HG03025 (cell line): ENCODE data around the gene KCNG2.

ENCODE experiments used
- ATAC-seq: cut with Tn5 transposase; IDR thresholded peaks from one replicate; pipeline ENCODE4 v1.9.1; 2021; ENCODE audit warnings: mild to moderate bottlenecking, moderate library complexity; ENCODE audit not compliant: unreplicated experiment, low FRiP score

Gene KCNG2

DNA sequence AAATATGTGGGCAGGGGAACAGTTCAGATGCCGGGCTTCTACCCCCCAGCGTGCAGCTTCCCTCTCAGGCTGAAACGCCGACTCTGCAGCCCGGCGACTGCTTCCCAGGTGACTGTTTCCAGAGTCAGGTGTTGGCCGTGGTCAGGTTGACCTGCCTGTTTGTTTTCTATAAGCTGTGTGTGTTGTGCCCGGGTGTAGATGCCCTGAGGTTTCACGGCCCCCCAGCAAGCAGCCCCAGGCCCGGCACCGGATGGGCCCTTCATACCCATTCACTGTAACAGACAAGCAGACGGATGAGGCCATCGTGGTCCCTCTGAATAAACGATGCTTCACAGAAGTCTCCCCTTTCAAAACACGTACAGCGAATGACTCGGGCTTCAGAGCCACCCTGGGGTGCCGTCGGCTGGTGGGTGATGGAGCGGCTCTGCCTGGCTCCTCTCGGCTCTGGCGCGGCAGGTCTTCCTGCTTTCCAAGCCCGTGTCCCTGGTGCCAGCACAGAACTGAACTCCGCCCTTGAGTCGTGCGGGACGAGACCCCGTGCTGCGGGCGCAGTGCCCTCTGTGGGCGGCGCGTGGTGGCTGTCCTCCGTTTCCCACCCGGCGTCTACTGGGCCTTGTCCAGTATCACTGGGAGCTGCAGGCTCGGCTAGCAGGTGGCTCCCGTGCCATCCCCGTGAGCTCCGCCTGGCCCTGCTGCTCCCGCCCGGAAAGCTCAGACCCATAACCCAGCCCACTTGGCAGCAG lies 15.0 kb upstream of the KCNG2 start:
- ATAC-seq: no peak

DNA sequence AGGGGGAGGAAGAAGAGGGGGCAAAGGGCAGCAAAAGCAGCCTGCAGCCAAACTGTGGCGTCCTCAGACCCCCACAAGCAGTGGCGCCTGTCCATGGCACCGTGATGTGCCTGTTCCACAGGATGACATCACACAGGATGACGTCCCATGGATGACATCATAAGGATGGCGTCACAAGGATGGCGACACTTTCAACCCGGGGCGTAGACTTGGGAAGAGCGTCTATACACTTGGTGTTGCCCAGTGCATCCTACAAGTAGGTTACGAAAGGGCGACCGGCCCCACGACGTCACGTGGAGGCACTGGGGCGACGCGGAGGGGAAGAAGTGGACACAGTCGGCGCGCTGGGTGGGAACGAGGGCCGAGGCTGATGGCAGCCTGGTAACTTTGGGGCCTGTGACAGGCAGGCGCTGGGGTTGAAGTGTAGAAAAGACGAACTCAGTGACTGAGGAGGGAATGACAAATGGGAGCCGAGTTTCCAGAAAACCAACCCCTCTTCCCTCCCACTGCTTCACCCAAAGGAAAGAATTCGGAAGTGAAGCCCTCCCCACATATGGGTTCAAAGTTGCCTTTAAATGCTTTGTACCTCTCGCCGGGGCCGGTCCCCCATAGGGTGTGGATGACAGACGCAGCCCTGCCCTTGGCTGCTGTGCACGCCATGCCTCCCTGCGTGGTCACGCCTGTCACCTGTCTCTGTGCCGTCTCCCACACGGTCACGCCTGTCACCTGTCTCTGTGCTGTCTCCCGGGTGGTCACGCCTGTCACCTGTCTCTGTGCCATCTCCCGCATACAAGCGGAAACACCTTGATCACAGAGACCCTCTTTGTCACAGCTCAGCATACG lies 13.4 kb upstream of the KCNG2 start:
- no peak for ATAC-seq

DNA sequence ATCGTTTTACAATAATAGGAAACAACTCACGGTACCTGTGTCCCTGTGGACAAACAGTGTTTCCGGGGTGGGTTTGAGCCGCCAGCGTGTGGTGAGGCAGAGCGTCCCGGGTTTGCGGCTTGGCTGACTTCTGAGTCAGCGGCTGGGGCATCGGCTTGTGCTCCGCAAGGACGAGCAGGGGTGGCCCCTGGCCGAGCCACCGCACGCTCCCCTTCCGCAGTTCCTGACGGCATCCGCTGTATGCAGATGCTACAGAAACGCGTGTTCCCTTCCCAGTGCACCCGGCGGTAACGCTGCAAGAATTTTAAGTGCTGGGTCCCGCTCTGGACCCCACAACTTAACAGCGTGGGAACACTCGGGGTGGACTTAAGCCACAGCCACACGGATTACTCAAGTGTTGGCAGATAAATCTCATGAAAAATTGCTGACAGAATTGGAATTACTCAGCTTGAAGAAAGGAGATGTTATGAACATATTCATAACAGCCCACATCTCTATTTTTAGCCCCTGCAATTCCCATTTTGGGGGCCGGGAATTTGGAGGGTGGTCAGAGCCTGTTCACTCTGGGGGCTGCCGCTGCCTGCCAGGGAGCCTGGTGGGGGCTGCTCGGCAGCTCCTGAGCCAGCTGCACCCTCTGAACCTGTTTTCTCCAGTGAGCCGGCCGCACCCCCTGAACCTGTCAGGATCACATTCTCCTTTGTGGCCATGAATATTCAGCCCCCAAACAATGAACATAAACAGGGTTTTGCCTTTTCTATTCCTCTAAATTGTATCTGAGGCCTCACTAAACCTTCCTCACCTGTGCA lies 12.6 kb upstream of the KCNG2 start:
- ATAC-seq: no peak

DNA sequence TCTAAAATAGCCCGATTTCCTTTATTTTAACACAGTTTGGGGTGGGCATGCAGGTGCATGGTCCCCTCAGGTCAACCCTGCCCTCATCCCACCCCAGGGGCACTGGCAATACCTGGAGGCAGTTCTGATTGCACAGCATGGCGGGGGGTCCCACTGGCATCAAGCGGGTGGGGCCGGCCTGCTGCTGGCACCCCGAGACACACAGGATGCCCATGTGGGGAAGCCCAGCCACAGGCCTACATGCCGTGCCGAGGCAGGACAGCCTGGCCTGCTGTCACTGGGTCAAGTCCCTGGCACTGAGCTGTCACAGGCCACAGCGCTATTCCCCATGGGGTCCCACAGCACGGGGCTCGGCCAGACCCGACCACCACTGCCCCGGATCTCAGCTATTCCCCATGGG lies 11.9 kb upstream of the KCNG2 start:
- no peak for ATAC-seq

DNA sequence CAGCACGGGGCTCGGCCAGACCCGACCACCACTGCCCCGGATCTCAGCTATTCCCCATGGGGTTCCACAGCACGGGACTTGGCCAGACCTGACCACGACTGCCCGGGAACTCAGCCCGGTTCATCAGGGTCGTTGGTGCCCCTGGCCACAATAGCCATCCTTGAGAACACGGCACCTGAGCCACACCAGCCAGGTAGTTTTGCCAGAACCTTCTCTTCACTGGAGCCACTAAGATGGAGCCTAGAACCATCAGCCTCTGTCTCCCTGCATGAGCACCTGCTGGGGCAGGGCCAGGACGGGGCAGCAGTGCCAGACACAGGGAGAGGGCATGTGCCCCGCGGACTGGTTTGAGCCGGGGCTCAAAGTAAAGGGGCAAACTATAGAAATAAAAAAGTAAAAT lies 11.4 kb upstream of the KCNG2 start:
- ATAC-seq: no peak

DNA sequence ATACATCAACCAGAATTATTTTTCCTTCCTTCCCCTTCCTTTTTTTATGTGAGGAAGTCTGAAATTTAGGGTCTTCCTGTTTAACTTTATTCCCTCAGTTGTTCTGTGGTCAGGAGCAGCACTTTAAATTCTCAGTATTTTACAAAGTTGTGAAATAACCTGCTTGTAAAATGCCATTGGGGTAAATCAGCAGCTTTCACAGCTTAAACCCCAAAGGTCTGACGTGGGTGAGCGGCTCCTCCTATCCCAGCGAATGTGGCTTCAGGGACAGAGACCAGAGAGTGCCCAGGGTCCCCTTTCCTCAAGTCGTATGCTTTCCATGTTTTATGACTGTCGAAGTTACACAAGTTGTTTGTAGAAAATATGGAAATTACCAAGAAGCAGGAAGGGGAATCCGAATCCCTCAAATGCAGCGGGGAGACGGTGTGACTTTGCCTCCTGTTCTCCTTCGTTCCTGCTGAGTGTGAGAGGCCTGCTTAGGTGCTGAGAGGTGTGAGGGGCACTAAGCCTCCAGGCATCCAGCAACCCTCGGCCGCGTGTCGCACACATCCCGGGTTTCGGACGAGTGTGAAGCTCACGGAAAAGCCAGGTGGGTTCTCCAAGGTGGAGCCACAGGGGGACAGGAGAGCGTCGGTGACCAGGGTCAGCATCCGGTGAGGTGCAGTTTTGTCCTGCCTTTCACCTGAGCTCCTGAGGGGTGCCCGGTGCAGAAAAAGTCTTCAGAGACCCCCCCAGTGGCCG lies 10.8 kb upstream of the KCNG2 start:
- ATAC-seq: no peak

DNA sequence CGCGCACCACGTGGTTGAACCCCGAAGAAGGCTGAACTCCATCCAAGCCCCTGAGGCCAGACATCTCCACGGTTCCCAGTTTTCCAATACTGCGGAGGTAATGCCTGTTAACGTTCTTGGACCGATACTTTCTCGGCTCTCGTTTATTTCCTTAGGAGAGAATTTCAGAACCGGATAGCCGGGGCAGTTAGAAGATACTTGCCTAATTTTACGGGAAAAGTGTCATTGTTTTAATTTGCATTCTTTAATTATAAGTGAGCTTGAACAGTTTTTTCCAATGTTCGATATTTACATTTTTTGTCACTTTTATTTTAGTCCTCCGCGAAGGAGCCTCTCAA lies 10.2 kb upstream of the KCNG2 start:
- ATAC-seq: no peak

DNA sequence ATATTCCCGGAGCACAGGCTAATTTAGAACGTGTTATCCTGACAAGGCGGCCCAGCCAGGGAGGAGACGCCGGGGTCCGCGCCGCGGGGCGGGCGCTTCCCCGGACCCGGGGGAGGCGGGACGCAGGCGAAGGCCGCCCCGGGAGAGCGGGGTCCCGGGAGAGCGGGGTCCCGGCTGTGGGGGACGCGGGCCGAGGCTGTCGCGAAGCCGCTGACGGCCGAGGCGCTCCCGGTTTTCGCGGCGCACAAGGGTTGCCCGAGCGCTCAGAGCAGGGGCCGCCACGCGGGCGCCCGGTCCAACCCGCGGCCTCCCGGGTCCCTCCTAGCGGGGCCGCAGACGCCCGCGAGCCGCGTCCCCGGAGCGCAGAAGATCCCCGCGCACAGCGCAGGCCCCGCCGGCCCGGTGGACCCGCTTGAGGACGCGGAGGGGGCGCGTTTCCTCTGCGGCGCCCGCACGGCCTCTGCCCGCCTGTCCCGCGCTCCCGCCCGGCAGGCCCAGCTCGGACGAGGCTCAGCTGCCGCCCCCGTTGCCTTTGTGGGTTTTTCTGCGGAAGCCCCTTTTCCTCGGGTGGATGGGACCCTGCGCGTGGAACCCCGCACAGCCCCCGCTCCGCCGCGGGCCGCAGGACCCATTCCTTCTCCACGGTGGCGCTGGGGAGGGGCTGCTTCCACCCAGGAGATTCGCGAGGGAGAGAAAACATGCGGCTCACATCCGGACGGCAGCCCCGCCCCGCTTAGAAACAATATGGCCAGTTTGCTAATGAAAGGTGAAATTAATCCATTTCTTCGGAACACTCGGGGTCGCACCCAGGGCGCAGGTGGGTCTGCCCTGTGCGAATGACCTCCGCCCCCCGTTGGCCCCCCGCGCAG lies 9.6 kb upstream of the KCNG2 start:
- no peak for ATAC-seq

DNA sequence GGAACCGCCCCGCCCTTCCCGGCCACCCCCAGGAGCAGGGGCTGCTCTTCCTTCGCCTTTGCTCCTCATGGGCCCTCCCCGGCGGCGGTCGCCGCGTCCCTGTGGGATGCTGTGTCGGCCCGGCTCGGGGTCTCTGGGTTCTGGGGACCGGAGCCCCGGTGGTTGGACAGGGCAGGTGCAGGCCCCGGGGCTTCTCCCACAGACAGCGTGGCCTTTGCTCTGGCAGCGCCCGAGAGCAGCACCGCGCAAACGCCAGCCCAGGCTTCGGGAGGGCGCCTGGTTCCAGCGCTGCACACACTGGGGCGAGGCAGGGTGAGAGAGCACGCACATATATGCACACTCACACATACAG lies 9.0 kb upstream of the KCNG2 start:
- no peak for ATAC-seq

DNA sequence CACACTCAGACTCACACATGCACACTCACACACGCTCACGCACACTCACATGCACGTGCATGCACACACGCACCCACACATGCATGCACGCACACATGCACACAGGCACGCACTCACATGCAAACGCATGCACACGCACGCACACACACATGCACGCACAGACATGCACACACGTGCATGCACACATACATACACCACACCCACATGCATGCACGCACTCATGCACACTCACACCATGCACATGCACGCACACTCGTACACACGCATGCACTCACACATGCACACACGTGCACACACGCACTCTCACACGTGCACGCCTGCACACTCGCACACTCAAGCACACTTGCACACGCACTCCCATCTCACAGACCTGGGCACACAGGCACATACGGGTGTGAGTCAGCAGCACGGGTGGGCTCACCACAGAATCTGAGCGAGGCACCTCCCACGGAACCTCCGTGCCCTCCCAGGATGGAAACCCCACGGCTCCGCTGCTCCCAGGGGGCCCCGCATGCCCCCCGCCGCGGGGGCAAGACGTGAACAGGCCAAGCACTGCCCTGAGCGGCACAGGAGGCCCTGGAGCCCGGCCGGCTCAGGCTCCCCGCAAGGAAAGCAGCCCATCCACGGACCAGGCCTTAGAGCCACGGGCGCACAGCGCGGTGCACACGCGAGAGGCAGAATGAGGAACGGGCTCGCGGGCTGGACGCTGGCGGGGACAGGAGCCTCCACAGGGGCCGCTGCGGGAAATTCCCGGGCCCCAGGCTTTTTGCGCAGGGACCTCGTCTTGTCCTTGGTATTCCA lies 8.4 kb upstream of the KCNG2 start:
- ATAC-seq: no peak

DNA sequence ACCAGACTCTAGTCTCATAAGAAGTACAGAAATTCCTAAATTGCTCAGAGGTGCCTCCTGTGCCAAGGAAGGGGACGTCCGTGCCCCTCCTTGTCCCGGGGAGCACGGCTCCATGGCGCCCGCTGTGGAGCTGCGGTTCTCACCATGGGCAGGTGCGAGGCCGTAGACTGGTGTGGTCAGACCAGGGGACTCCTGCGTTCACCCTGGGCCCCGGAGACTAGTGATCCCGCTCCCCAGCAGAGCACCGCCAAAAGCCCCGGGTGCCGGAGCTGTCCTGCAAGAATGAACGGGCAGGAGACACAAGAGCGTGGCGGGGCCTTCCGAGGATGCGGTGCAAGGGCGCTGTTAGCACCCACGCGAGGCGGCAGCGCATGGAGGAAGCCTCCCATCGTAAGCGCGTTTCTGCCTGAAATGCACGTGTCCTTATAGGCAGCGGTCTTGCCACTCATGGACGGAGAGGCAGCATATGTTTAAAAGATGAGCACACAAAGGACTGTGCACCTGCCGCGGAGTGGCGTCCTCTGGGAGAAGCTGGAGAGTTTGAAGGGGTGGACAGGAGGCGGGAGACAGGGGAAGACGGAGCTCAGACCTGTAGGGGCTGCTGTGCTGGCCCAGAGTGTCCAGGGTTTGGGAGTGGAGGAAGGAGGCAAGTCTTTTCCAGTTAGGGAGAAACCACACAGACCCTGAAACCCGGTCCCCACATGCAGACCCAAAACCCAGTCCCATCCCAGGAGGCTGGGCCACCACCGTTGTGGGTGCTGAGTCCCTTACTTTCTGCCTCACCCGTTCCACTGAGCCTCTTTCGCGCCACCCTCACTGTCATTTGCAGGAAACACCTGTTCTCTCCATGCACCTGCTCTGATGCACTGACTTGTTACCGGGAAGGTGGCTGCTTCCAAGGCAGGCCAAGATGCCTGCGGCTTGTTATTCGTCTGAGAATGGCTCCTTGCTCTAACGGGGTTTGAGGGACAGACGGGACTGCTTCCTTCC lies 7.5 kb upstream of the KCNG2 start:
- ATAC-seq: no peak

DNA sequence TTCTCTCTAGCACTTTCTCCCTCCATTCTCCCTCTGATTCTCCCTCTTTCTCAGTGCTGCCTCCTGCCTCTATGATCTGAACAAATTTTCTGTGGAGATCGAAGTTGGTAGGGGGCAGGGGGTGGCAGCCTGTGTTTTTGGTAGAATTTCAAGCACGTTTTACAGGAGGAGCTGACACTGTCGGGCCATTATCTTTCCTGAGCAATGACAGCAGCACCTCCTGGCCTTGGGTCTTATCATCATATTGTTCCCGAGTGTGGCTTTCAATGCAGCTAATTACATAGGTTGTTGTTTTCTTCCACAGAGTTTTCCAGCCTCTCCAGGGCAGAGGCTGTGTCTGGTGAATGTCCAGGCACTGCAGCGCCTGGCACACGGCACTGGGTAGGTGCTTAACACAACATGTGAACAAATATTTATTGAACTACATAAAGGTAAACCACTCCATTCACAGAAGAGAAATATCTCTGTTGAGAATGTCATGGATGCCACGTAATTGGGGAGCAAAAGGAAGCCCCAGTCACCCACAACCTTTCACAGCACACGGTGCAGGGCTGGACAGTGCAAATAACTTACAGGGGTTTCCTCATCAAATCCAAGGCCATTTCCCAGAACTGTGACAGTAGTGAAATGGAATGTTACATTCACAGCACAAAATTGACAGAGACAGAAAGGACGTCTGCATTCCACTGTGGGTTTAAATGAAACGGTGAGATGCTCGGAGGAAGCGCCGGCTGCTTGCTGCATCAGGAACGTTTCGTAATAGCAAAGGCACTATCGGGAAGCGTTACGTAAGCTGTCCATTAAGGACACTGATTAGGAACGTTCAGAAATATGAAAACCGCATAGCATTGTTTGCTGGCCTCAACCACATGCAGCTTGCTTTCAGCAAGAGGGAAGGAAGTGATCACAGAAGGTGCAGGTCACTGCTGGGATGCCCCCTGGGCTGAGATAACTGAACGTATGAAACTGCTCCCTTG lies 6.5 kb upstream of the KCNG2 start:
- no peak for ATAC-seq

DNA sequence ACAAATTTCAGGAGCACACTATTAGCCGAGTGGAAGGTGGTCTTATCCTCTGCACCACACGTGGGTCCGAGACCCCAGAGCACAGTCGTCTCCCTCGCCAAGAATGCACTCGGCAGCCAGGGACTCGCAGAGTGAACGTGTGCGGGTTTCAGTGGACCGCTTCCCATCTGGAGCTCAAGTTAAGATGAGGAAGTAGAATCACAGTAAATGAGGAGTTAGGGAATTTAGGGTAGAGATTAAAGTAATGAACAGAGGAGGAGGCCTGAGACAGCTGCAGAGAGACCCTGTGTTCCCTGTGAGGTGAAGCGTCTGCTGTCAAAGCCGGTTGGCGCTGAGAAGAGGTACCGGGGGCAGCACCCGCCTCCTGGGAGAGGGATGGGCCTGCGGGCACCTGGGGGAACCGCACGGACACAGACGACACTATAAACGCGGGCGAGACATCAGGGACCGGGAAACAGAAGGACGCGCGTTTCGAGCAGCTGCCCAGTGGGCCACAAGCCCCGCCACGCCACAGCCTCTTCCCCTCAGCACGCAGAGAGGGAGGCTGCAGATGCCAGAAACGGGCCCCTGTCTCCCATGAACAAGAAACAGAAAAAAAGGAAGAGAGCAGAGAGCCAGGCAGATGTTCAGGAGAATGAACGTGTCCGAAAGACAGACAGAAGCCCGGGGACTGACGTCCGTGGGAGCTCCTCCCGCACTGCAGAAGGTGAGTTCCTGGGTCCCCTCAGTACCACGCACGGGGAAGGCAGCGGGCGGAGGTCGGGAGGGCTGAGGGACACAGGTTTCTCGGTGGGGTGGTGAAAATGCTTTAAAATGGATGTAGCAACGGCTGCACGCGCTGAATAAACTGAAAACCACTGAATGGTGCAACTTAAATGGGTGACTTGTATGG lies 5.4 kb upstream of the KCNG2 start:
- ATAC-seq: no peak

DNA sequence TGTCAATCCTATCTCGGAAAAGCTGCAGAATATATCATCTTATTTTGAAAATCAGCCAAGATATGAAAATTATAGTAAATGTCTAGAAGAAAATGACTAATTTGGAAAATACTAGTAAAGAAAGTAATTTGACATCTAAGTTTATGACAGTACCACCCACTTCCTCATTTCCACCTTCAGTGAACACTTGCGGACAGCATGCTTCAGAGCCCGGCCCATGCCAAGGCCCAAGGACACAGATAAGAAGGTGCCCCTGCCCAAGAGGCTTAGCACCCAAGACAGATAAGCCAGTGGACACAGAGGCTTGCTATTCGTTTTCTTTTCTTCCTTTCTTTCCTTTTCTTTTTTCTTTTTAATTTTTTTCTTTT lies 4.8 kb upstream of the KCNG2 start:
- no peak for ATAC-seq

DNA sequence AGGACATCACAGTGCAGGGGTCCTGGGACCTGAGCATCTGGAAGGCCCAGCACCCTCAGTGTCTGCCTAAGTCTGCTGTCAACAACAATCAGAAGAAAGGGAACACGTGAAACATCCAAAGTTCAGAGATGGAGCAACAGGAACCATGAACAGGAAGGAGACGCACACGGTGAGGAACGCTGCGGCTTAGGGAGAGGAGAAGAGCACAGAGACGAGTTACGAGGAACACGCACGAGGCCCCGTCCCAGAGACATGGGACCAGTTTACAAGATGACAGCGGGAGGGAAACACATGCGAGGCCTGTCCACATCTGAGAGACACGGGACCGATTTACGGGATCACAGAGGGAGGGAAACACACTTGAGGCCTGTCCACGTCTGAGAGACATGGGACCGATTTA lies 2.9 kb upstream of the KCNG2 start:
- no peak for ATAC-seq

DNA sequence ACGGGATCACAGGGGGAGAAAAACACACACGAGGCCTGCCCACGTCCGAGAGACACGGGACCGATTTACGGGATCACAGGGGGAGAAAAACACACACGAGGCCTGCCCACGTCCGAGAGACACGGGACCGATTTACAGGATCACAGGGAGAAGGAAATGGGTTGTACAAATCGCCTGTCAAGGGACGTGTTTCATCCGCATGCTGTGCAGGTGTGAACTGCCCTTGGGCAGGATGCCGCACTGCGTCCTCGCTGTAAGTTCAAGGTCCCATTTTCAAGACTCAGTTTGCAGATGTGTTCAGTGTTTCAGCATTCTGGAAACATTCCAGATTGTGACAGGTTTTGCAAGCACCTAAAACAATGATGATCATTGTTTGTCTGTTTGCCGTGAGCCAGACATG lies 2.3 kb upstream of the KCNG2 start:
- ATAC-seq: no peak
